ENCODE results near the gene ELFN1. TPM values are rescaled to one million over a fixed set of nuclear protein-coding genes. Genes with fewer than 3 reads are reported as not detected.

Gene ELFN1
- polyA plus RNA-seq, 1 of the 3 experiments (the other 2 are of a cell fraction): 0.05 TPM

DNA sequence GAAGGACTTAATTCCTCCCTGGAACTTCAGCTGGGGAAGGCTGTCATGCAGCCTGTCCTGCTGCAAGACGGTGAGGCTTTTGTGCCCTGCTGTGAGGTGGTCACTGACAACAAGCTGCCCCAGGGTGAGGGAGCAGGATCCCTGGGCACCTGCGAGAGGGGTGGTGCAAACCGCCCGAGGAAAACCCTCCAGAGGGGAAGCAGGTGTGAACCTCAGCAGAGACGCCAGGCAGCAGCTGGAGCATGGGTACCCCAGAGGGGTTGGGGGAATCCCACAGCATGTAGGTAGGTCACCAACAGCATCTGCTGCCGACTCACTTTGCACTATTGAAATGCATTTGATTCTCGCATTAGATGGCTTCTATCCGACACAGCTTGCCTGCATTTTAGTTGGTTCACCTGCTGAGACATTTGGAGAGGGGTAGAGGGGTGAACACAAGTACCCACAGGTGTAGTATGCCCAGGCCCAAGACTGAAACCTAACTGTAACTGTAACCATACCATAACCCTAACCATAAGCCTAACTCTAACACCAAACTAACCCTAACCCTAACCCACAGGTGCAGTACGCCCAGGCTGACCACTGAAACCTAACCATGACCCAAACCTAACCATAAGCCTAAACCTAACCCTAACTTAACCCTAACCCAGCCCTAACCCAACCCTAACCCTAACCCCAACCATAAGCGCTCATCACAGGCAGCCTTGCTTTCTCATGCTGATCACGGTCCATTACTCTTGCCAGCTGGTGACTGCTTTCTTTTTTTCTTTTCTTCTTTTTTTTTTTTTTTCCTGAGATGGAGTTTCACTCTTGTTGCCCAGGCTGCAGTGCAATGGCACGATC, 85.9 kb downstream of the ELFN1 start:
- Histone ChIP-seq H3K9me3 (no peaks in the 10 kb centered on the region), H3K4me1 (ENCODE audit: control insufficient read depth in 1 of 2, insufficient read depth in 2 of 2, low read depth in 1 of 2, low read length in 1 of 2) (no peaks in the 10 kb centered on the region), H3K36me3 (replicated peaks in 1 of 2; ENCODE audit: control insufficient read depth in 1 of 2, insufficient read depth in 2 of 2, low read length in 1 of 2) (no peaks in the 10 kb centered on the region), H3K27ac (ENCODE audit: low read depth in 2 of 2, low read length in 1 of 2) (no peak overlapping the region), H4K20me1 (ENCODE audit: insufficient read depth) (no peaks in the 10 kb centered on the region), H3K4me3 (ENCODE audit: low read depth in 2 of 2, low read length in 1 of 2) (no peak overlapping the region), H2AFZ (ENCODE audit: low read depth) (no peak overlapping the region), H3K9me2 (no peaks in the 10 kb centered on the region), H3K4me2 (no peak overlapping the region), H3K27me3 (ENCODE audit: insufficient read depth) (no peaks in the 10 kb centered on the region; the same call in 1 of the 2 replicates), H3F3A (replicated peaks; ENCODE audit: insufficient read depth) (no peaks in the 10 kb centered on the region), H3K9ac (no peak overlapping the region), H3K79me2 (ENCODE audit: insufficient read depth) (no peaks in the 10 kb centered on the region)
- no peak for DNase-seq
- 60% methylated on average over 12 of the region's 12 CpGs for WGBS (ENCODE audit: low lambda C conversion rate)
- ChIA-PET POLR2A (no interaction called here), CTCF (interaction anchor here (1.0 to 1.6 kb wide), 5 partner anchors 39 to 454 kb away, joined by 3 to 4 read pairs (median 4); no protein-coding TSS in a partner anchor)
- TF ChIP-seq TCF12 (IDR thresholded peaks at IDR 0.05) (no peak), TAF1 (IDR thresholded peaks at IDR 0.05; ENCODE audit: borderline replicate concordance, low read depth, low read length) (no peak), MEF2A (IDR thresholded peaks at IDR 0.05; ENCODE audit: borderline replicate concordance, low read depth) (no peak), FOSL2 (IDR thresholded peaks at IDR 0.05; ENCODE audit: borderline replicate concordance, low read depth) (no peak), EP300 (IDR thresholded peaks at IDR 0.05; ENCODE audit: borderline replicate concordance in 1 of 2, low read depth in 1 of 2, low read length in 1 of 2) (no peak), ELF1 (IDR thresholded peaks at IDR 0.05) (no peak), EZH2phosphoT487 (IDR thresholded peaks at IDR 0.05; ENCODE audit: borderline replicate concordance, low read depth) (no peak), NRF1 (IDR thresholded peaks at IDR 0.05; ENCODE audit: low read depth, low read length) (no peak), GABPA (IDR thresholded peaks at IDR 0.05; ENCODE audit: low read depth) (no peak), POLR2AphosphoS5 (IDR thresholded peaks at IDR 0.05; ENCODE audit: low read depth, low read length) (no peak), GATA2 (CRISPR knock-in tag; IDR thresholded peaks at IDR 0.05) (no peak), RFX5 (IDR thresholded peaks at IDR 0.05; ENCODE audit: low read length) (no peak), CHD2 (IDR thresholded peaks at IDR 0.05; ENCODE audit: low read length, partially characterized antibody) (no peak), TEAD4 (IDR thresholded peaks at IDR 0.05; ENCODE audit: borderline replicate concordance, insufficient read depth) (no peak), NFIC (IDR thresholded peaks at IDR 0.05; ENCODE audit: borderline replicate concordance) (no peak), RXRA (IDR thresholded peaks at IDR 0.05; ENCODE audit: borderline replicate concordance, low read depth) (no peak)
- TF ChIP-seq, protein P1, sequence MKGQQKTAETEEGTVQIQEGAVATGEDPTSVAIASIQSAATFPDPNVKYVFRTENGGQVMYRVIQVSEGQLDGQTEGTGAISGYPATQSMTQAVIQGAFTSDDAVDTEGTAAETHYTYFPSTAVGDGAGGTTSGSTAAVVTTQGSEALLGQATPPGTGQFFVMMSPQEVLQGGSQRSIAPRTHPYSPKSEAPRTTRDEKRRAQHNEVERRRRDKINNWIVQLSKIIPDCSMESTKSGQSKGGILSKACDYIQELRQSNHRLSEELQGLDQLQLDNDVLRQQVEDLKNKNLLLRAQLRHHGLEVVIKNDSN (IDR thresholded peaks at IDR 0.05; ENCODE audit: borderline replicate concordance, low read depth): no peak
- TF ChIP-seq, protein P2, sequence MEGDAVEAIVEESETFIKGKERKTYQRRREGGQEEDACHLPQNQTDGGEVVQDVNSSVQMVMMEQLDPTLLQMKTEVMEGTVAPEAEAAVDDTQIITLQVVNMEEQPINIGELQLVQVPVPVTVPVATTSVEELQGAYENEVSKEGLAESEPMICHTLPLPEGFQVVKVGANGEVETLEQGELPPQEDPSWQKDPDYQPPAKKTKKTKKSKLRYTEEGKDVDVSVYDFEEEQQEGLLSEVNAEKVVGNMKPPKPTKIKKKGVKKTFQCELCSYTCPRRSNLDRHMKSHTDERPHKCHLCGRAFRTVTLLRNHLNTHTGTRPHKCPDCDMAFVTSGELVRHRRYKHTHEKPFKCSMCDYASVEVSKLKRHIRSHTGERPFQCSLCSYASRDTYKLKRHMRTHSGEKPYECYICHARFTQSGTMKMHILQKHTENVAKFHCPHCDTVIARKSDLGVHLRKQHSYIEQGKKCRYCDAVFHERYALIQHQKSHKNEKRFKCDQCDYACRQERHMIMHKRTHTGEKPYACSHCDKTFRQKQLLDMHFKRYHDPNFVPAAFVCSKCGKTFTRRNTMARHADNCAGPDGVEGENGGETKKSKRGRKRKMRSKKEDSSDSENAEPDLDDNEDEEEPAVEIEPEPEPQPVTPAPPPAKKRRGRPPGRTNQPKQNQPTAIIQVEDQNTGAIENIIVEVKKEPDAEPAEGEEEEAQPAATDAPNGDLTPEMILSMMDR (IDR thresholded peaks at IDR 0.05): no peak
- TF ChIP-seq, protein P3, sequence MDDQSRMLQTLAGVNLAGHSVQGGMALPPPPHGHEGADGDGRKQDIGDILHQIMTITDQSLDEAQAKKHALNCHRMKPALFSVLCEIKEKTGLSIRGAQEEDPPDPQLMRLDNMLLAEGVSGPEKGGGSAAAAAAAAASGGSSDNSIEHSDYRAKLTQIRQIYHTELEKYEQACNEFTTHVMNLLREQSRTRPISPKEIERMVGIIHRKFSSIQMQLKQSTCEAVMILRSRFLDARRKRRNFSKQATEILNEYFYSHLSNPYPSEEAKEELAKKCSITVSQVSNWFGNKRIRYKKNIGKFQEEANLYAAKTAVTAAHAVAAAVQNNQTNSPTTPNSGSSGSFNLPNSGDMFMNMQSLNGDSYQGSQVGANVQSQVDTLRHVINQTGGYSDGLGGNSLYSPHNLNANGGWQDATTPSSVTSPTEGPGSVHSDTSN (IDR thresholded peaks at IDR 0.05): no peak
- TF ChIP-seq, protein P4, sequence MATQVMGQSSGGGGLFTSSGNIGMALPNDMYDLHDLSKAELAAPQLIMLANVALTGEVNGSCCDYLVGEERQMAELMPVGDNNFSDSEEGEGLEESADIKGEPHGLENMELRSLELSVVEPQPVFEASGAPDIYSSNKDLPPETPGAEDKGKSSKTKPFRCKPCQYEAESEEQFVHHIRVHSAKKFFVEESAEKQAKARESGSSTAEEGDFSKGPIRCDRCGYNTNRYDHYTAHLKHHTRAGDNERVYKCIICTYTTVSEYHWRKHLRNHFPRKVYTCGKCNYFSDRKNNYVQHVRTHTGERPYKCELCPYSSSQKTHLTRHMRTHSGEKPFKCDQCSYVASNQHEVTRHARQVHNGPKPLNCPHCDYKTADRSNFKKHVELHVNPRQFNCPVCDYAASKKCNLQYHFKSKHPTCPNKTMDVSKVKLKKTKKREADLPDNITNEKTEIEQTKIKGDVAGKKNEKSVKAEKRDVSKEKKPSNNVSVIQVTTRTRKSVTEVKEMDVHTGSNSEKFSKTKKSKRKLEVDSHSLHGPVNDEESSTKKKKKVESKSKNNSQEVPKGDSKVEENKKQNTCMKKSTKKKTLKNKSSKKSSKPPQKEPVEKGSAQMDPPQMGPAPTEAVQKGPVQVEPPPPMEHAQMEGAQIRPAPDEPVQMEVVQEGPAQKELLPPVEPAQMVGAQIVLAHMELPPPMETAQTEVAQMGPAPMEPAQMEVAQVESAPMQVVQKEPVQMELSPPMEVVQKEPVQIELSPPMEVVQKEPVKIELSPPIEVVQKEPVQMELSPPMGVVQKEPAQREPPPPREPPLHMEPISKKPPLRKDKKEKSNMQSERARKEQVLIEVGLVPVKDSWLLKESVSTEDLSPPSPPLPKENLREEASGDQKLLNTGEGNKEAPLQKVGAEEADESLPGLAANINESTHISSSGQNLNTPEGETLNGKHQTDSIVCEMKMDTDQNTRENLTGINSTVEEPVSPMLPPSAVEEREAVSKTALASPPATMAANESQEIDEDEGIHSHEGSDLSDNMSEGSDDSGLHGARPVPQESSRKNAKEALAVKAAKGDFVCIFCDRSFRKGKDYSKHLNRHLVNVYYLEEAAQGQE (IDR thresholded peaks at IDR 0.05; ENCODE audit: low read depth, low read length): no peak
